A549 treated with CpdA at 1 μM for 4 hours (cell line): ENCODE data around the gene ID1. TPM values are rescaled to one million over a fixed set of nuclear protein-coding genes. Genes with fewer than 3 reads are reported as not detected.

ENCODE experiments used
- total RNA-seq: library from RNA; stranded (reverse); fragments of 200-300 nt; extraction: Qiagen RNA extraction; gene quantifications from 5 replicates; pipeline ENCODE4 v1.2.3, GENCODE V29; 2022; ENCODE audit warnings: low read depth

ID1 gene
- total RNA-seq = 155 to 284 TPM (median 194 TPM) in 5 replicates

GRCh38 chr20:31605031-31605901 lies at the start of gene ID1:
ID1 (plus strand) TSS chr20:31605289; CDS start chr20:31605388, 99 bp downstream.

GRCh38 chr20:31637660-31638059 lies 32.6 kb downstream of the ID1 start, which contains the start of gene COX4I2:
COX4I2 (plus strand) TSS chr20:31637912; CDS start chr20:31639018, 1,106 bp downstream.

Other genes with a start within 250 kb of the ID1 start
- gene DEFB118, start 236.7 kb upstream of the ID1 start, total RNA-seq = not detected in 5 replicates
- not detected in 5 replicates for gene DEFB119, start 214.7 kb upstream of the ID1 start, total RNA-seq
- not detected in 5 replicates for gene DEFB121, start 199.1 kb upstream of the ID1 start, total RNA-seq
- gene DEFB123, start 164.7 kb upstream of the ID1 start, total RNA-seq = not detected in 5 replicates
- not detected in 5 replicates for gene DEFB124, start 130.2 kb upstream of the ID1 start, total RNA-seq
- gene REM1, start 130.0 kb upstream of the ID1 start, total RNA-seq = 0.09 to 0.13 TPM (median 0.10 TPM) in 3 of 5 replicates, not detected in the others
- 190 to 266 TPM (median 248 TPM) in 5 replicates for gene HM13, start 90.8 kb upstream of the ID1 start, total RNA-seq
- gene COX4I2, start 32.6 kb downstream of the ID1 start, total RNA-seq = not detected in 5 replicates
- gene BCL2L1, start 117.6 kb downstream of the ID1 start, total RNA-seq = 135 to 153 TPM (median 148 TPM) in 5 replicates
- gene TPX2, start 134.0 kb downstream of the ID1 start, total RNA-seq = 100 to 117 TPM (median 107 TPM) in 5 replicates
- gene MYLK2, start 214.1 kb downstream of the ID1 start, total RNA-seq = 0.61 to 0.87 TPM (median 0.66 TPM) in 5 replicates
- gene FOXS1, start 240.3 kb downstream of the ID1 start, total RNA-seq = 0.62 to 1.8 TPM (median 1.2 TPM) in 5 replicates